Mesendoderm (in vitro differentiated cells): ENCODE measurements around the gene TMUB2.

Experiments
- DNase-seq: peaks from one replicate; pipeline ENCODE4 v3.0.0; 2013
- H2AK5ac ChIP-seq: 2 replicates; pipeline ENCODE4 v1.6.1; 2013; ENCODE audit warnings: low read length, inconsistent platforms
- H2BK120ac ChIP-seq: 2 replicates; pipeline ENCODE4 v1.6.1; 2013; ENCODE audit warnings: low read depth, mild to moderate bottlenecking, low read length, moderate library complexity, mixed read lengths
- H2BK15ac ChIP-seq: replicated peaks from 2 replicates; pipeline ENCODE4 v1.6.1; 2013; ENCODE audit warnings: low read depth, mild to moderate bottlenecking, moderate library complexity
- H2BK5ac ChIP-seq: 2 replicates; pipeline ENCODE4 v1.6.1; 2013; ENCODE audit warnings: low read length, inconsistent platforms
- H3K18ac ChIP-seq: 2 replicates; pipeline ENCODE4 v1.6.1; 2013; ENCODE audit warnings: mild to moderate bottlenecking, low read length, mixed read lengths
- H3K23ac ChIP-seq: one replicate; pipeline ENCODE4 v1.6.1; 2013; ENCODE audit warnings: low read length
- H3K27ac ChIP-seq: 2 replicates; pipeline ENCODE4 v1.5.1; 2013; ENCODE audit warnings: low read depth, mild to moderate bottlenecking, inconsistent platforms, low read length, moderate library complexity
- H3K27me3 ChIP-seq: 2 replicates; pipeline ENCODE4 v1.6.1; 2013; ENCODE audit warnings: low read length, control low read depth, mild to moderate bottlenecking, inconsistent platforms; ENCODE audit not compliant: insufficient read depth, poor library complexity
- H3K36me3 ChIP-seq: 2 replicates; pipeline ENCODE4 v1.6.1; 2013; ENCODE audit warnings: low read length, inconsistent platforms; ENCODE audit not compliant: control insufficient read depth, insufficient read depth
- H3K4ac ChIP-seq: one replicate; pipeline ENCODE4 v1.6.1; 2013; ENCODE audit warnings: low read depth, mild to moderate bottlenecking, low read length, moderate library complexity
- H3K4me1 ChIP-seq: 2 replicates; pipeline ENCODE4 v1.6.1; 2013; ENCODE audit warnings: low read depth, low read length, inconsistent platforms; ENCODE audit not compliant: control insufficient read depth
- H3K4me2 ChIP-seq: 2 replicates; pipeline ENCODE4 v1.6.1; 2013; ENCODE audit warnings: low read length
- H3K4me3 ChIP-seq: 2 replicates; pipeline ENCODE4 v1.5.1; 2013; ENCODE audit warnings: mild to moderate bottlenecking, low read length
- H3K56ac ChIP-seq: one replicate; pipeline ENCODE4 v1.6.1; 2013; ENCODE audit warnings: low read length
- H3K79me1 ChIP-seq: 2 replicates; pipeline ENCODE4 v1.6.1; 2013; ENCODE audit warnings: low read length, inconsistent platforms
- H3K79me2 ChIP-seq: 2 replicates; pipeline ENCODE4 v1.6.1; 2013; ENCODE audit warnings: mild to moderate bottlenecking, low read length; ENCODE audit not compliant: control insufficient read depth, insufficient read depth
- H3K9ac ChIP-seq: 2 replicates; pipeline ENCODE4 v1.6.1; 2013; ENCODE audit warnings: low read length, inconsistent platforms
- H4K5ac ChIP-seq: one replicate; pipeline ENCODE4 v1.6.1; 2013; ENCODE audit warnings: low read length
- H4K8ac ChIP-seq: one replicate; pipeline ENCODE4 v1.6.1; 2013; ENCODE audit warnings: low read depth, mild to moderate bottlenecking, control low read depth, low read length, moderate library complexity
- WGBS: extraction: QIAGEN DNeasy Blood & Tissue Kit; methylation state at CpG from one replicate; pipeline ENCODE4 v1.1.7; 2013; ENCODE audit warnings: low lambda C conversion rate, missing lambda C conversion rate; ENCODE audit not compliant: insufficient coverage; ENCODE audit errors: extremely low coverage; 5-methylcytosine and 5-hydroxymethylcytosine counted together

TMUB2 gene

DNA sequence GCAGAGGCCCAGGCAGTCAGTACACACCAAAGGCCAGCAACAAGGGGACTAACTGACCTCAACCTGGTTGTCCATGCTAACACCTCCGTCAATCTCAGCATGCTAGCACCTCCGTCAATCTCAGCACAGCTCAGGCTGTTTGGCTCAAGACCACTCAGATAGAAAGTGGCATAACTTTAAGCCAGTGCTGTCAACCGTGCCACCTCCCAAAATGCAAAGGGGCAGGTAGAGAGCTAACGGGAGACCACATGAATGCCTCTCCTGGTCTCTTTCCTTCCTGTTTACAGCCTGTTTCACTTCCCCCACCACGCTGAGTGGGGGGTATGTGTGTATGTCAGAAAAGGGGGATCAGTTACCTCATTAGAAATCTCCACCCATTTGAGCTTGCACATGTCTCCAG, 29.4 kb downstream of the TMUB2 start:
- no peak overlapping the region for H3K4me2 ChIP-seq
- H4K5ac ChIP-seq, result no peak overlapping the region
- no peak overlapping the region for H3K4me3 ChIP-seq
- no peak overlapping the region for H2BK5ac ChIP-seq
- peaks cover 14% of the 10 kb centered on the region for H3K79me1 ChIP-seq
- no peak overlapping the region for H3K4ac ChIP-seq
- no peak overlapping the region for H3K18ac ChIP-seq
- H3K36me3 ChIP-seq, result peaks cover 16% of the 10 kb centered on the region
- no peak overlapping the region for H3K56ac ChIP-seq
- no peaks in the 10 kb centered on the region for H3K4me1 ChIP-seq
- no peaks in the 10 kb centered on the region for H3K27me3 ChIP-seq
- no peak overlapping the region for H3K9ac ChIP-seq
- H3K27ac ChIP-seq, result no peak overlapping the region
- no peak for DNase-seq
- peaks cover 25% of the 10 kb centered on the region for H3K79me2 ChIP-seq
- H4K8ac ChIP-seq, result no peak overlapping the region
- no peak overlapping the region for H2BK15ac ChIP-seq
- no peak overlapping the region for H2AK5ac ChIP-seq
- no CpG with 5 or more reads among the region's 5 CpGs for WGBS
- H3K23ac ChIP-seq, result no peak overlapping the region
- no peak overlapping the region for H2BK120ac ChIP-seq

DNA sequence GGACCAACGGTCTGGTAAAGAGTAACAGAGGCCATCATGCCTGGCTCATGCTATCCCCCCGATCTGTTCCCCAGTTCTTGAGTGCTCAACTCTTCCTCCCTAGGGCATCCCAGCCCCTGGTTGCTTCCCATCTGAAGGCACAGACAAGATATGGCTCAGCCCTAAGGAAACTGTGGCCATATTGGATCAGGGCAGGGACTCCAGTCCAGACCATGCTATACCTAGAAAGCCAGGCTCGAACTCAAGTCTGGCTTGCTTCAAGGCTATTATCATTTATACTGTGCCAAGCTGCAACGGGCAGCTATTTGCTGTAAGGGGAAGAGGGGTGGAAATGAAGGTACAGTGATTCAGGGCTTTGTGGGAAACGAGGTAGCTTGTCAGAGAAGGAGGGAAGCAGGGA, 29.9 kb downstream of the TMUB2 start:
- Histone ChIP-seq H3K4me3 (no peak overlapping the region), H2BK15ac (no peak overlapping the region), H3K4me1 (no peaks in the 10 kb centered on the region), H2BK120ac (no peak overlapping the region), H2AK5ac (no peak overlapping the region), H3K9ac (peak overlapping the region; percentile 75), H3K79me2 (peaks cover 25% of the 10 kb centered on the region), H3K36me3 (peaks cover 16% of the 10 kb centered on the region), H3K4me2 (no peak overlapping the region), H3K27ac (no peak overlapping the region), H2BK5ac (no peak overlapping the region), H3K56ac (no peak overlapping the region), H3K23ac (no peak overlapping the region), H4K5ac (no peak overlapping the region), H3K27me3 (no peaks in the 10 kb centered on the region), H3K18ac (no peak overlapping the region), H3K79me1 (peaks cover 14% of the 10 kb centered on the region), H4K8ac (no peak overlapping the region), H3K4ac (no peak overlapping the region)
- no CpG with 5 or more reads among the region's 5 CpGs for WGBS
- no peak for DNase-seq

- H2BK120ac ChIP-seq, result no peak overlapping the region
- no CpG with 5 or more reads among the region's 10 CpGs for WGBS
Measured at GRCh38 chr17:44217738-44218343, 31.1 kb downstream of the TMUB2 start.

DNA sequence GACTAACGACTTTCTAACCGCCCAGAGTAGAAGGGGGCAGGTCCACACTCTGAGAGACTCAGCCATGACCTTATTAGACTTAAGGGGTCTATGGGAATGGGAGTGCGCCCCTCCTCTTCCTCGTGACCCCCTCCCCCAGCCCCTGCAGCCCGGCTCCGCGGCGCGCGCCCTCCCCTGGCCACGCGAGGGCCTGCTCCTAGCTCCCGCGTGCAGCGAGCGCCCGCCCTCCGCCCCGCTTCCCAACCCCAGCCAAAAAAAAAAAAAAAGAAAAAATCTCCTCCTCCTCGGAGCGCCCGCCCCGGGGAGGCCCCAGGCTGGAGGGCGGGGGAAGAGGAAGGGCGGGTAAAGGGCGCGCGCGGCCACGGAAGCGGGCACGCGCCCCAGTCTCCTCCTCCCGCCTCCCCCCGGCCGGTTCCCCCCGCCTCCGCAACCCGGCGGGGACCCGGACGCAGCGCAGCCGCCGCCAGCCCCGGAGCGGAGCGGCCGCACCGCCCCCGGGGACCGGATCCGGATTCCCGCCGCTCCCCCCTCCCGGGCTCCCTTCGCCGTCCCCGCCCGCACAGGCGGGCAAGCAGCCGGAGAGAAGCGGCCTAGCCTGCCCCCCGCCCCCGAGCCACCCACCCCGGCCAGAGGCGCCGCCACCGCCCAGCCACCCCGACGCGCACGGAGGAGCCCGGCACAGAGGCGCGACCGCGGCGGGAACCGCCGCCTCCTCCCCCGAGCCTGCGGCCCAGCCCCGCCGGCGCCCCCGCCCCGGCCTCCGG, 31.8 kb downstream of the TMUB2 start:
- Histone ChIP-seq H3K4ac (peak overlapping the region; percentile 97), H4K5ac (no peak overlapping the region), H2AK5ac (no peak overlapping the region), H3K79me1 (peaks cover 14% of the 10 kb centered on the region), H3K27ac (peak overlapping the region; percentile 99), H3K27me3 (no peaks in the 10 kb centered on the region), H3K79me2 (peaks cover 25% of the 10 kb centered on the region), H3K4me2 (peak overlapping the region; percentile 32), H4K8ac (peak overlapping the region; percentile 92), H3K23ac (no peak overlapping the region), H3K18ac (peak overlapping the region; percentile 99), H3K4me1 (no peaks in the 10 kb centered on the region), H2BK5ac (no peak overlapping the region), H2BK120ac (peak overlapping the region; percentile 83), H3K4me3 (peak overlapping the region; percentile 73), H3K36me3 (peaks cover 16% of the 10 kb centered on the region), H3K9ac (peak overlapping the region; percentile 94), H3K56ac (peak overlapping the region; percentile 94), H2BK15ac (no peak overlapping the region)
- DNase-seq, result peak; percentile 94
- no CpG with 5 or more reads among the region's 89 CpGs for WGBS

More at GRCh38 chr17:44217738-44218343, 31.1 kb downstream of the TMUB2 start:
- peak overlapping the region; percentile 32 for H3K4me2 ChIP-seq
- peaks cover 25% of the 10 kb centered on the region for H3K79me2 ChIP-seq
- no peak overlapping the region for H2BK5ac ChIP-seq
- H4K5ac ChIP-seq, result no peak overlapping the region
- H3K4me3 ChIP-seq, result peak overlapping the region; percentile 50
- H2BK15ac ChIP-seq, result no peak overlapping the region
- no peak overlapping the region for H4K8ac ChIP-seq
- H3K27me3 ChIP-seq, result no peaks in the 10 kb centered on the region
- peak overlapping the region; percentile 75 for H3K9ac ChIP-seq
- peak overlapping the region; percentile 88 for H3K56ac ChIP-seq
- no peak overlapping the region for H3K4ac ChIP-seq
- peak overlapping the region; percentile 43 for H3K27ac ChIP-seq
- no peak for DNase-seq
- no peak overlapping the region for H2AK5ac ChIP-seq
- H3K36me3 ChIP-seq, result peaks cover 16% of the 10 kb centered on the region
- H3K23ac ChIP-seq, result no peak overlapping the region
- no peaks in the 10 kb centered on the region for H3K4me1 ChIP-seq
- H3K79me1 ChIP-seq, result peaks cover 14% of the 10 kb centered on the region
- peak overlapping the region; percentile 71 for H3K18ac ChIP-seq

DNA sequence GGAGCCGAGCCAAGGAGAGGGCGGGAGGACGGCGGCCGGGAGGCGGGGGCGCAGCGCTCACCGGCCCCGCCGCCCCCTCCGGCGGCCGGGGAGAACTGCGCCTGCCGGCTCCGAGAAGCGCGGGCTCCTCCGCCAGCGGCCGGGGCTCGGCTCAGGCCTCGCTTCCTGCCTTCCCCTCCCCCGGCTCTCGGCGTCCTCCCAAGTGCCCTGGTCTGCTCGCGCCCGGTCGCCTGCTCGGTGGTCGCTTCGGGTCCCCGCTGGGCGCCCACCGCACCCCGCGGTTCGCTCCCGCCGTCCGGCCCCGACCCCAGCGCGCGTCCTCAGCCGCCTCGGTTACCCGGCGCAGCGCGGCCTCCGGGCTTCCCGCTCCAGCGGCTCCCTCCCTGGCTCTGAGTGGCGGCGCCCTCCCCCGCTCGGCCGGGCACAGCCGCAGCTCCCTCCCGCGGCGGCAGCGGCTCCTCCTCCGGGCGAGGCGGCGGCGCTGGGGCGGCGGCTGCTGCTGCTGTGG, 32.4 kb downstream of the TMUB2 start:
- Histone ChIP-seq H3K23ac (peak overlapping the region; percentile 86), H4K8ac (peak overlapping the region; percentile 92), H3K4me1 (no peaks in the 10 kb centered on the region), H4K5ac (no peak overlapping the region), H3K9ac (peak overlapping the region; percentile 94), H3K79me2 (peaks cover 25% of the 10 kb centered on the region), H3K4me3 (peak overlapping the region; percentile 73), H3K4me2 (no peak overlapping the region), H3K18ac (peak overlapping the region; percentile 99), H2AK5ac (no peak overlapping the region), H2BK120ac (peak overlapping the region; percentile 83), H2BK5ac (peak overlapping the region; percentile 73), H3K27me3 (no peaks in the 10 kb centered on the region), H3K36me3 (peaks cover 16% of the 10 kb centered on the region), H3K4ac (peak overlapping the region; percentile 97), H2BK15ac (no peak overlapping the region), H3K27ac (peak overlapping the region; percentile 99), H3K56ac (peak overlapping the region; percentile 94), H3K79me1 (peaks cover 14% of the 10 kb centered on the region)
- no CpG with 5 or more reads among the region's 73 CpGs for WGBS
- DNase-seq, result peak; percentile 79
